Stimulated activated naive CD4-positive, alpha-beta T cell (primary cell): ENCODE data around the gene NTF4.
A peak's percentile ranks its signal among the peaks of the same experiment; 100 is the strongest.

ENCODE experiments used
- DNase-seq, 6 experiments: peaks; one replicate each; lab custom pipeline; 2025; lab: John Stamatoyannopoulos, UW

Gene NTF4

GRCh38 chr19:49020931-49021895 is 43.4 kb downstream of the NTF4 start:
- DNase-seq = no peak

DNA sequence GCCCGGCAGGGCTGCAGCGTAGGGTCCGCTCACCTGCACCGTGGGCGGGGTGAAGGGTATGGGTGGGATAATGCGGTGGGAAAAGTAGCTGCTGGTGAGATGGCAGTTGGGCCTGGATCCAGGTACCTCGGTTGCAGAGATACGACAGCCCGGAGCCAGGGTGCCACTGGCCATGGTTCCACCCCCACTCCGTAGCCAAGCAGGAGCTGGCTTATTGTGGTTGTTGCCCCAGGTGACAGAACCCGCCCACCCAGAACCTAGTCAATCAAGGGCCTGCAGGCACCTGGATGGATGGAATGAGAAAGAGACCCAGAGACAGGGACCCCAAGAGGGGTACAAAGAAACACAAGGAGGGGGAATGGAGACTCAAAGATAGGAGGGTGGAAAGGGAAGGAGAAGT is 44.3 kb downstream of the NTF4 start:
- DNase-seq = no peak

DNA sequence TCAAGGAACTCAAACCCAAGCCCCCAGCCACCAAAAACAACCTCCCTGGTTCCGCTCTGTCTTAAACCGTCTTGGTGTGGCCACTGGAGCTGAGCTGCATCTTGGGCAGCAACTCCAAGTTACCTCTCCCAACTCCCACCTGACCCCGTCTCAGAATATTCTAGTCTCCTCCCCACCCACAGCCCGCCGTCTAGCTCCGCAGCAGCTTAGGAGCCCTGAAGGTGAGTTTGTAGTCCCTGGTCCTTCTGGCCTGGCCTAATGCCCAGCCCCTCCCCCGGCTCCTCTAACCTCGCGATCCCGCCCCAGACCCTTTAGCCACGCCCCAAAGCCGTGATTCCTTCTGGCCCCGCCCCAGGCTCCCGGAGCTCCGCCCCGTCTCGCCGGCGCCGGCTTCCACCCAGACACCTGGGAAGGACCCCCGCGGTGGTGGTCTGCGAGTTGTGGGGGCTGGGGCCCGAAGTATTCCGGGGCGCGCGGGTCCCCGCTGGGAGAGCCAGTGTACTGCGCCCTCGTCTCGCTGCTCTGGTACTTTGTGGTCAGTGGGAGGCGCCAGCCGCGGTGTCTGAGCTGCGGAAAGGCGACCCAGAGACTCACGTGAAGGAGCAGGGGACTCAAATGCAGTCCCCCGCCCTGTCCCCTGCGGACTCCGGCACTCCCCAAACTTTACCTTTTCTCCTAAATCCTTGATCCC is 45.2 kb downstream of the NTF4 start:
- DNase-seq = peak in 5 of 6 experiments; percentile 46 to 63 (median 51)

GRCh38 chr19:49018388-49019241 is 46.0 kb downstream of the NTF4 start:
- peak in 4 of 6 experiments; percentile 5 to 61 (median 24) for DNase-seq

GRCh38 chr19:49017666-49018351 is 46.8 kb downstream of the NTF4 start:
- DNase-seq = peak; percentile 46 to 72 (median 58)

GRCh38 chr19:49017041-49017665 is 47.5 kb downstream of the NTF4 start, which contains the start of gene LHB:
Gene LHB (minus strand): TSS chr19:49017091. CDS start chr19:49017081, 10 bp downstream.
- DNase-seq = peak in 1 of 6 experiments; percentile 21

DNA sequence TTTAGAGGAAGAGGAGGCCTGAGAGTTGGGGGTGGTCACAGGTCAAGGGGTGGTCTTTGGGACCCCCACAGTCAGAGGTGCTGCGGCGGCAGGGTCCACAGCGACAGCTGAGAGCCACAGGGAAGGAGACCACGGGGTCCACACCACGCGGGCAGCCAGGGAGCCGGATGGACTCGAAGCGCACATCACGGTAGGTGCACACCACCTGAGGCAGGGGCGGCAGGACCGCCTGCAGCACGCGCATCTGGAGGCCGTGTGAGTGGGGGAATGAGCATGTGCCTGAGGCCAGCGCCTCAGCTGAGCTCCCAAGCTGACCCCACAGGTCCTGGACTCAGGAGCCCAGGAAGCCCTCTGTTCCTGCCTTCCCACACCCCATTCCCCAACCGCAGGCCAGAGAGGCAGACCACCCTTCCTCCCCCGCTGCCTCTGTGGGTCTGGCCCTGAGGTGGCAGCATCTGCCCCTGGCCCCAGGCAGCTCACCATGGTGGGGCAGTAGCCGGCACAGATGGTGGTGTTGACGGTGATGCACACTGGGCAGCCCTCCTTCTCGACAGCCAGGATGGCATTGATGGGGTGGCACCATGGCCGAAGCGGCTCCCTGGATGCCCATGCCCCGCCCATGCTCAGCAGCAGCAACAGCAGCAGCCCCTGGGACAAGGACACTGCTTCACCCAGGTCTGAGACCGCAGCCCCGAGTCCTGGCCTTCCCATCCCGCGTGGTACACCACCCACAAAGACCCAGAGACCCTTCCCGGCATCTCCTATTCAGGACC is 48.4 kb downstream of the NTF4 start:
- no peak for DNase-seq

DNA sequence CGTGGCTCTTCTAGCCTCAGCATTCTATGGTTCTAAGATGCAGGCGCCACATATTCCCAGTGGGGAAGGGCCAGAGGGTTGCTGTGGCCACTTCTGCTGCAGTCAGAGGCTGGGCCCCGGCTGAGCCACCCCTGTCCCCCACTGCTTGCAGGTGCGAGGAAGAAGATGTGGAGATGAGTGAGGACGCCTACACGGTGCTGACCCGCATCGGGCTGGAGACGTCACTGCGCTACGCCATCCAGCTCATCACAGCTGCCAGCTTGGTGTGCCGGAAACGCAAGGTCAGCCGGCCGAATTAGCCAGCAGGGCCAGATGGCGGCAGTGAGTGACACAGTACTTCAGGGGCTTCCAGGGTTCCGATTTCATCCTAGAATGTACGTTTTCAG is 49.8 kb downstream of the NTF4 start:
- DNase-seq = no peak

DNA sequence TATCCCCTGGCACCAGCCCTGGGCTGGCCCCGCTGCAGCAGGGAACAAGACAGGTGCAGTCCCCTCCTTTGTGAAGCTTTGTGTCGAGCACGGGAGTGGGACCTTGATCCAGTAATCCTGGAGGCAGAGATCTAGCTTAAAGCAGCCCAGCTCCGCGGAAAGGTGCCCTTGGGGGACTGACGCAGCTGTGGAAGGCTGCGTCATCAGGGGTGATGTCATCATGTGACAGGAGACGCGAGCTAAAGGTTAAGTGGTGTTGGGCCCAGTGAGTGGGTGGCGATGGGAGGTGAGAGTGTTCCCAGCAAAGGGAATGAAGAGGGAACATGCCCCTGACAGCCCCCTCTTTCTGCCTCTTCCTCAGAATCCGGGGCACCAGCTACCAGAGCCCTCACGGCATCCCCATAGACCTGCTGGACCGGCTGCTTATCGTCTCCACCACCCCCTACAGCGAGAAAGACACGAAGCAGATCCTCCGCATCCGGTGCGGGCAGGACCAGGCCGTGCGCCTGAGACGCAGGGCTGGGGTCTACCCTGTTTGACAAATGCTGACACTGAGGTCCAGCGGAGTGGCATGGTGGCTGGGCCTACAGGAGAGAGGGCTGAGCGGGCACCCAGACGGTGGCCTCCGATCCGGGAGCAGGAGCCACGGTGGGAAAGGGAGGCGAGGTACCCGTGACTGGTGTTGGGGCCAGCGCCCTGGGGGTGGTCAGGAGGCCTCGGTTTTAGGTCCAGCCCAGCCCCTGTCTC is 50.3 kb downstream of the NTF4 start:
- DNase-seq = no peak

- DNase-seq = no peak
Observed at GRCh38 chr19:49011194-49011593, 53.4 kb downstream of the NTF4 start.
